Activated T-cell treated with anti-CD3 and anti-CD28 coated beads for 48 hours (primary cell): ENCODE data around the gene CTNND1.
A peak's percentile ranks its signal among the peaks of the same experiment; 100 is the strongest.
"Not testable (repeated sequence)": the region's sequence is repeated elsewhere in the genome, so short reads cannot be mapped to it uniquely, and the experiment has no call there.

Experiments
- DNase-seq: peaks from one replicate; pipeline ENCODE4 v3.0.0-alpha.2; 2020; ENCODE audit warnings: low read depth

The CTNND1 gene

GRCh38 chr11:57761301-57762234, at the start of gene CTNND1:
TSS of gene CTNND1 (plus strand) at chr11:57761802. CDS start at chr11:57791479, 29,677 bp downstream.
- DNase-seq, result no peak

GRCh38 chr11:57712256-57713150, 49.1 kb upstream of the CTNND1 start, which contains the start of gene TMX2:
TSS of gene TMX2 (plus strand) at chr11:57712593. CDS start at chr11:57712619, 26 bp downstream.
- DNase-seq, result peak; percentile 83

- DNase-seq, result no peak
These were observed 47.8 kb upstream of the CTNND1 start for GRCh38 chr11:57713835-57714234.

- DNase-seq, result not testable (repeated sequence)
These were observed 44.9 kb upstream of the CTNND1 start for GRCh38 chr11:57716726-57717125.

GRCh38 chr11:57727185-57727584, 34.4 kb upstream of the CTNND1 start:
- no peak for DNase-seq

- DNase-seq, result no peak
These were observed 32.8 kb upstream of the CTNND1 start for GRCh38 chr11:57728829-57729228.

- no peak for DNase-seq
These were observed 32.1 kb upstream of the CTNND1 start for GRCh38 chr11:57729479-57729878.

- DNase-seq, result no peak
These were observed 28.9 kb upstream of the CTNND1 start for GRCh38 chr11:57732661-57733060.

GRCh38 chr11:57735619-57736298, 25.8 kb upstream of the CTNND1 start:
- DNase-seq, result no peak

GRCh38 chr11:57741132-57742086, 20.2 kb upstream of the CTNND1 start, which contains the start of gene SELENOH:
TSS of gene SELENOH (plus strand) at chr11:57741491. CDS start at chr11:57741596, 105 bp downstream.
- peak; percentile 94 for DNase-seq

GRCh38 chr11:57742087-57742452, 19.5 kb upstream of the CTNND1 start:
- DNase-seq, result no peak

GRCh38 chr11:57744357-57744756, 17.2 kb upstream of the CTNND1 start:
- no peak for DNase-seq

GRCh38 chr11:57745206-57745605, 16.4 kb upstream of the CTNND1 start:
- DNase-seq, result no peak

GRCh38 chr11:57746920-57747319, 14.7 kb upstream of the CTNND1 start:
- no peak for DNase-seq

- no peak for DNase-seq
These were observed 10.4 kb upstream of the CTNND1 start for GRCh38 chr11:57751176-57751575.

- no peak for DNase-seq
These were observed 9.8 kb upstream of the CTNND1 start, which contains the start of gene BTBD18 for GRCh38 chr11:57751676-57752253. TSS of gene BTBD18 (minus strand) at chr11:57751819. CDS start at chr11:57751188, 631 bp downstream.

GRCh38 chr11:57752954-57753353, 8.6 kb upstream of the CTNND1 start:
- no peak for DNase-seq

GRCh38 chr11:57758174-57758573, 3.4 kb upstream of the CTNND1 start:
- DNase-seq, result no peak

GRCh38 chr11:57762235-57762861, 746 bp downstream of the CTNND1 start:
- no peak for DNase-seq

- no peak for DNase-seq
These were observed 2.0 kb downstream of the CTNND1 start for GRCh38 chr11:57763568-57763967.
